ENCODE data around the gene TMPRSS3. TPM values are rescaled to one million over a fixed set of nuclear protein-coding genes. Genes with fewer than 3 reads are reported as not detected.

TMPRSS3 gene
- total RNA-seq, 1 donor from 2014 or later: not detected

DNA sequence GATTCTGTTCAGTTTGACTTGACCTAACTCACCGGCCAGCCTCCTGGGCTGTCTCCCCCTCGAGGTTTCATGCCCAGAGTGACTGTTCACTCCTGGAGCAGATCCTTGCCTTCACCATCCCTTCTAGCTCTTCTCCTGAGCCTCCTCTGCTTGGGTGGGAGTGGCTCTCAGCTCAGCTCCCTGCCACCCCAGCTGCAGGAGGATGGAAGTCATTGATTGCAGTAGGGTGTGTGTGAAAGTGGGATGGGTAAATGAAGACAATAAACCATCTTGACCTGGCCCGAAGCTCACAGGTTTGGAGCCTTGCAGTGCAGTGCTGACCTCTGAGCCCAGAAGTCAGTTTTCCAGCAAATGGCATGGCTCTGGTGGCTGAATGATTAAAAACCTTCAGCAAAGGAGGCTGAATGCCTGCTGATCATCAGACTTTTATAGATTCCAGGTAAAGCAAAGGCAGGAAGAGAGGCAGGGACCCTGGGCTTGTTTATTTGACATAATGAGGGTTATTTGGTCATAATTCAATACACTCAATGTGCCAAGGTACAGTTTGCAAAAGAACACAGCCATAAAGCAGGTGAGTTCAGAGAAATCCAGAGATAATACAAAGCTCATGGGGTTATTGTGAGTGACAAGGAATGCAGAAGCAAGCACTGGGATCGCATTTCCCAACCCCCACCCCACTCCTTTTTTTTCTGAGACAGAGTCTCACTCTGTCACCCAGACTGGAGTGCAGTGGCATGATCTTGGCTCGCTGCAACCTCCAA lies 63.1 kb downstream of the TMPRSS3 start:
- Mint-ChIP-seq H3K27ac (ENCODE audit: unreplicated experiment) (no peak overlapping the region), H3K36me3 (ENCODE audit: low read depth) (no peaks in the 10 kb centered on the region)
- TF ChIP-seq, protein P1, sequence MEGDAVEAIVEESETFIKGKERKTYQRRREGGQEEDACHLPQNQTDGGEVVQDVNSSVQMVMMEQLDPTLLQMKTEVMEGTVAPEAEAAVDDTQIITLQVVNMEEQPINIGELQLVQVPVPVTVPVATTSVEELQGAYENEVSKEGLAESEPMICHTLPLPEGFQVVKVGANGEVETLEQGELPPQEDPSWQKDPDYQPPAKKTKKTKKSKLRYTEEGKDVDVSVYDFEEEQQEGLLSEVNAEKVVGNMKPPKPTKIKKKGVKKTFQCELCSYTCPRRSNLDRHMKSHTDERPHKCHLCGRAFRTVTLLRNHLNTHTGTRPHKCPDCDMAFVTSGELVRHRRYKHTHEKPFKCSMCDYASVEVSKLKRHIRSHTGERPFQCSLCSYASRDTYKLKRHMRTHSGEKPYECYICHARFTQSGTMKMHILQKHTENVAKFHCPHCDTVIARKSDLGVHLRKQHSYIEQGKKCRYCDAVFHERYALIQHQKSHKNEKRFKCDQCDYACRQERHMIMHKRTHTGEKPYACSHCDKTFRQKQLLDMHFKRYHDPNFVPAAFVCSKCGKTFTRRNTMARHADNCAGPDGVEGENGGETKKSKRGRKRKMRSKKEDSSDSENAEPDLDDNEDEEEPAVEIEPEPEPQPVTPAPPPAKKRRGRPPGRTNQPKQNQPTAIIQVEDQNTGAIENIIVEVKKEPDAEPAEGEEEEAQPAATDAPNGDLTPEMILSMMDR (conservative IDR thresholded peaks at IDR 0.05): no peak

DNA sequence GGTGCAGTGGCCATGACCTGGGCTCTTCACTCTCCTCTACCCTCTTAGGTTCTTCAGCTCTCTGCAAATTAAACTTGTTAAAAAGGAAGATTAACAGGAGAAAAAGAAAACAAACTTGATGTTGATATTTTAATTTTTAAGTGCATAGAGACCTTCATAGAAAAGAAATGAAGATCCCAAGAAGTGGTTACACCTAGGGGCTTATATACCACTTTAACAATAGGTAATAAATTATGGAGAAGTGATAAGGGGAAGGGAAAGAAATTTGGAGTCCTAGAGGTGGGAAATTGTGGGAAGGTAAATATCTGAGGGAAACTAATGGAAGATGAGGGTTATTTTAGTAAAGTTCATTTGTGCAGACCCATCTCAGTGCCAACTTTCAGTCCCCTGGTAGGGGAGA lies 64.2 kb downstream of the TMPRSS3 start:
- peaks cover 11% of the 10 kb centered on the region for H3K27me3 Mint-ChIP-seq (ENCODE audit: low read depth)
- H3K27ac Mint-ChIP-seq (ENCODE audit: unreplicated experiment): no peak overlapping the region
- no peak overlapping the region for H3K4me3 Mint-ChIP-seq
- H3K4me1 Mint-ChIP-seq: peaks cover 9% of the 10 kb centered on the region
- no peak for DNase-seq (ENCODE audit: low read depth, low spot score)
- H3K9me3 Mint-ChIP-seq: peaks cover 11% of the 10 kb centered on the region
- H3K36me3 Mint-ChIP-seq (ENCODE audit: low read depth): no peaks in the 10 kb centered on the region
- TF ChIP-seq, protein P1 (conservative IDR thresholded peaks at IDR 0.05): no peak

More for the DNA sequence above, 63.1 kb downstream of the TMPRSS3 start:
- Mint-ChIP-seq H3K27me3 (ENCODE audit: low read depth) (peaks cover 11% of the 10 kb centered on the region), H3K4me1 (peaks cover 11% of the 10 kb centered on the region), H3K9me3 (peaks cover 14% of the 10 kb centered on the region), H3K4me3 (no peak overlapping the region)
- DNase-seq (ENCODE audit: low read depth, low spot score): no peak

DNA sequence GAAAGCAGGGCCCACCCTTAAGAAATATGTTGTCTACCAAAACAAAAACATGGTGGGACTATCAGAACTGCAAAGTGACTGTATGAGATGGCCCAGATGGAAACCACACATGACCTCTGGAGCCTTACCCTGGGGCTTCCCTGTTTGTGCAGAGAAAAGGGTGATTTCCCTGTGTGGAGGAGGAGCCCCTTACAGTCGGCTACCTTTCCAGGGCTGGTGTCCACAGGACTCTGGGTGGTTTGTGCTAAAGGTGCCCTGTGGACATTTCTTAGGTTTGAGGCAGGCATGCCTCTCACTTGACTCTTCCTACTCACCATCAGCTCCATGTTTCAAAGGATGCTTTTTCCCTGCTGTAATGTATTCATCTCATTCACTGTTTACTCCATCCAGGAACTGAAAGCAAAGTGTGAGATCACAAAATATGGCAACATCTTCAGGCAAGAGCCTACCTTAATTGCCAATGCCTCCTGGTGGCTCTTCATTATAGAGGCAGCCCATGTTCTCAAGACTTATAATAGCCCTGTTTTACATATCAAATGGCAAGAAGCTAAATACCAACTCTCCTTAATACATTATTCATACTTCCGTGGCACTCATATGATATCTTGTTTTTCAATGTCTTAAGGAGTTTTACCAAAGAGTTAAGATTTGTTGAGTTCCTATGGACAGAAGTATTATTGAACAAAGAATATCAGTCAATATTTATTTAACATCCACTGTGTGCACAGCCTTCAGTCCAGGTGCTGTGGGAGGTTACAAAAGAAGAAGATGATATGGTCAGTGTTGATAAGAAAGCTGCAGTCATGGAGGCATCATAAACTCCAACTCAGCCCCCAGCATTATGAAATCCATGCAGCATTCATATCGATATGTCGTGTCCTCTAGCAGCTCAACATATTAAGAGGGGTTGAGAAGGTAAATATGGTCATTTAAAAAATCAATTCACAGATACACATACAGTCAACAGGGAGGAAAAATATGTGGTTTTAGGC lies 65.2 kb downstream of the TMPRSS3 start:
- H3K27me3 Mint-ChIP-seq (ENCODE audit: low read depth): peaks cover 11% of the 10 kb centered on the region
- H3K9me3 Mint-ChIP-seq: peaks cover 12% of the 10 kb centered on the region
- H3K4me1 Mint-ChIP-seq: peaks cover 2% of the 10 kb centered on the region
- no peaks in the 10 kb centered on the region for H3K36me3 Mint-ChIP-seq (ENCODE audit: low read depth)
- TF ChIP-seq, protein P1 (conservative IDR thresholded peaks at IDR 0.05): no peak
- no peak for DNase-seq (ENCODE audit: low read depth, low spot score)
- H3K27ac Mint-ChIP-seq (ENCODE audit: unreplicated experiment): no peak overlapping the region
- no peak overlapping the region for H3K4me3 Mint-ChIP-seq

DNA sequence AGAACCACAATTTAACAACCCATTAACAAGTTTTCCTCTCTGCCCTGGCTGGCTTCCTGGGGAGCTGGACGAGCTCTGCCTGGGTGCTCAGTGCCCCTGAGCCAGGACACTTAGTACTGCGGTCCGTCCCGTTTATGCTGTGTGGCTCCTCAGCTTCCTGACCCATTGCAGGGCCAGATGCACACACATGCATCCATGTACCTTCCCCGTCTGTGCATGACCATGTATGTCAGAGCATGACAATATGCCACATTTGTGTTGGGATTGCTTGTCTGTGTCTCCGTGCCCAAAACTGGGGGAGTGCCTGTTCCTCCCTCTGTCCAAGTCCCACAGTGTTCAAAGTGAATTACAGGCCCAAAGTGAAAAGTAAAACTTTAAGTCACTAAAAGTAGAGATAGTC lies 71.0 kb downstream of the TMPRSS3 start:
- H3K27ac Mint-ChIP-seq (ENCODE audit: unreplicated experiment): no peak overlapping the region
- DNase-seq (ENCODE audit: low read depth, low spot score): no peak
- TF ChIP-seq, protein P1 (conservative IDR thresholded peaks at IDR 0.05): no peak
- H3K27me3 Mint-ChIP-seq (ENCODE audit: low read depth): peaks cover 9% of the 10 kb centered on the region
- peaks cover 11% of the 10 kb centered on the region for H3K9me3 Mint-ChIP-seq
- H3K36me3 Mint-ChIP-seq (ENCODE audit: low read depth): no peaks in the 10 kb centered on the region
- no peaks in the 10 kb centered on the region for H3K4me1 Mint-ChIP-seq
- H3K4me3 Mint-ChIP-seq: no peak overlapping the region

Other genes starting within 250 kb of the TMPRSS3 start
- 2.8 and 3.3 TPM in 2 replicates for gene ABCG1, start 176.9 kb downstream of the TMPRSS3 start, total RNA-seq
- not detected in 2 replicates for gene TFF3, start 80.6 kb downstream of the TMPRSS3 start, total RNA-seq
- gene TFF2, start 45.1 kb downstream of the TMPRSS3 start, total RNA-seq: not detected in 2 replicates
- gene TFF1, start 29.5 kb downstream of the TMPRSS3 start, total RNA-seq: not detected in 2 replicates
- gene UBASH3A, start 7.8 kb upstream of the TMPRSS3 start, total RNA-seq: not detected in 2 replicates
- gene RSPH1, start 100.2 kb upstream of the TMPRSS3 start, total RNA-seq: 0.65 and 1.0 TPM in 2 replicates
- 9.1 and 9.9 TPM in 2 replicates for gene SLC37A1, start 117.8 kb upstream of the TMPRSS3 start, total RNA-seq

All from neural crest cell (in vitro differentiated cells).